MM.1S (cell line): ENCODE measurements around the gene HSPB2.

Experiments used
- EZH2 ChIP-seq: fragments of 300-600 bp; sonication (generic); optimal IDR thresholded peaks from 2 replicates; pipeline ENCODE3; 2017; ENCODE audit warnings: low read depth, mild to moderate bottlenecking, antibody characterized with exemption, low read length, mixed read lengths
- EZH2phosphoT487 ChIP-seq: fragments of 300-600 bp; sonication (generic); IDR thresholded peaks from 2 replicates; pipeline ENCODE4 v1.6.1; 2018; ENCODE audit warnings: antibody characterized with exemption, low read length
- TF ChIP-seq, protein P1 (sequence below): fragments of 300-600 bp; sonication (generic); IDR thresholded peaks from 2 replicates; pipeline ENCODE4 v1.5.1; 2016; ENCODE audit warnings: antibody characterized with exemption, low read length, mixed read lengths

DNA sequence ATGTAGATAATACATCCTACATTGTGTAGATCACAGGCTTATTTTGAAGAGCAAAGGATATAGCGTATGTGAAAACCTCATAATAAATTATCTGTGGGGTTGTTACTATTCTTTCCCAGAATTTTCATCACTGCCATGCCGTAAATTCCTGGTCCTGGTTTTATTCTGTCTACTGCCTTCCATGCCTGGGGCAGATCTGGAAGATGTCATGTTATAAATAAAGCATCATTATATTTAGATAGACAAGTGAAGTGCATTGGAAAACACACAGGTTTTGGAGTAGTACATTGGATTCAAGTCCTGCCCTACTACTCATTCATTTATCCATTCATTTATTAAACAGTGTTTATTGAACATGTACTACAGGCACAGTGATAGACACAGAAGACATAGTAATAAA lies 8.4 kb downstream of the HSPB2 start:
- TF ChIP-seq, protein P1, sequence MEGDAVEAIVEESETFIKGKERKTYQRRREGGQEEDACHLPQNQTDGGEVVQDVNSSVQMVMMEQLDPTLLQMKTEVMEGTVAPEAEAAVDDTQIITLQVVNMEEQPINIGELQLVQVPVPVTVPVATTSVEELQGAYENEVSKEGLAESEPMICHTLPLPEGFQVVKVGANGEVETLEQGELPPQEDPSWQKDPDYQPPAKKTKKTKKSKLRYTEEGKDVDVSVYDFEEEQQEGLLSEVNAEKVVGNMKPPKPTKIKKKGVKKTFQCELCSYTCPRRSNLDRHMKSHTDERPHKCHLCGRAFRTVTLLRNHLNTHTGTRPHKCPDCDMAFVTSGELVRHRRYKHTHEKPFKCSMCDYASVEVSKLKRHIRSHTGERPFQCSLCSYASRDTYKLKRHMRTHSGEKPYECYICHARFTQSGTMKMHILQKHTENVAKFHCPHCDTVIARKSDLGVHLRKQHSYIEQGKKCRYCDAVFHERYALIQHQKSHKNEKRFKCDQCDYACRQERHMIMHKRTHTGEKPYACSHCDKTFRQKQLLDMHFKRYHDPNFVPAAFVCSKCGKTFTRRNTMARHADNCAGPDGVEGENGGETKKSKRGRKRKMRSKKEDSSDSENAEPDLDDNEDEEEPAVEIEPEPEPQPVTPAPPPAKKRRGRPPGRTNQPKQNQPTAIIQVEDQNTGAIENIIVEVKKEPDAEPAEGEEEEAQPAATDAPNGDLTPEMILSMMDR, result no peak
- TF ChIP-seq EZH2phosphoT487 (no peak), EZH2 (no peak)
